Ovary (tissue), 3 donors: ENCODE measurements around the gene LAMA2.

Experiments
- CTCF ChIP-seq, 3 donors: fragments of 450-650 bp in 2 of 3; fragments of 200-600 bp in 1 of 3; IDR thresholded peaks; one replicate each; pipeline versions ENCODE4 v1.5.1 to v1.8.0; 2016 to 2022; ENCODE audit warnings: antibody characterized with exemption in 3 of 3, mild to moderate bottlenecking in 1 of 3
- POLR2A ChIP-seq: fragments of 450-650 bp; IDR thresholded peaks from one replicate; pipeline ENCODE4 v1.6.1; 2017; ENCODE audit warnings: antibody characterized with exemption, mild to moderate bottlenecking, moderate library complexity
- donor health status: DM: no; HTN: no; CAD: no.

GRCh38 chr6:129130959-129131681, 248.2 kb downstream of the LAMA2 start:
- no peak for TF ChIP-seq POLR2A
- TF ChIP-seq CTCF (IDR thresholded peaks at IDR 0.05), result no peak
